ENCODE measurements around the gene CLPSL1.
"Not testable (repeated sequence)": the region's sequence is repeated elsewhere in the genome, so short reads cannot be mapped to it uniquely, and the experiment has no call there.

The CLPSL1 gene

GRCh38 chr6:35780719-35781118, at the start of gene CLPSL1:
TSS of gene CLPSL1 (plus strand) at chr6:35781019. CDS start at chr6:35781111, 92 bp downstream.
- no peak for DNase-seq (ENCODE audit: low read depth in 2 of 2)

GRCh38 chr6:35731414-35731735, 49.4 kb upstream of the CLPSL1 start:
- peak; percentile 90 for DNase-seq (ENCODE audit: low read depth in 2 of 2)

- DNase-seq (ENCODE audit: low read depth in 2 of 2): peak; percentile 89 to 90
Measured at GRCh38 chr6:35731736-35732532, 48.9 kb upstream of the CLPSL1 start.

- DNase-seq (ENCODE audit: low read depth in 2 of 2): no peak
Measured at GRCh38 chr6:35733633-35734032, 47.2 kb upstream of the CLPSL1 start.

GRCh38 chr6:35734319-35734718, 46.5 kb upstream of the CLPSL1 start:
- DNase-seq (ENCODE audit: low read depth in 2 of 2): not testable (repeated sequence)

- no peak for DNase-seq (ENCODE audit: low read depth in 2 of 2)
Measured at GRCh38 chr6:35735452-35735851, 45.4 kb upstream of the CLPSL1 start.

GRCh38 chr6:35736253-35736894, 44.4 kb upstream of the CLPSL1 start:
- DNase-seq (ENCODE audit: low read depth in 2 of 2): peak; percentile 65 to 72

- DNase-seq (ENCODE audit: low read depth in 2 of 2): no peak
Measured at GRCh38 chr6:35736982-35737412, 43.8 kb upstream of the CLPSL1 start, which contains the start of gene ARMC12. TSS of gene ARMC12 (plus strand) at chr6:35737032. CDS start at chr6:35737109, 77 bp downstream.

GRCh38 chr6:35737413-35738211, 43.2 kb upstream of the CLPSL1 start:
- no peak for DNase-seq (ENCODE audit: low read depth in 2 of 2)

- DNase-seq (ENCODE audit: low read depth in 2 of 2): no peak
Measured at GRCh38 chr6:35739645-35740524, 40.9 kb upstream of the CLPSL1 start.

GRCh38 chr6:35742842-35743241, 38.0 kb upstream of the CLPSL1 start:
- no peak for DNase-seq (ENCODE audit: low read depth in 2 of 2)

- DNase-seq (ENCODE audit: low read depth in 2 of 2): no peak
Measured at GRCh38 chr6:35745509-35745908, 35.3 kb upstream of the CLPSL1 start.

GRCh38 chr6:35746516-35746915, 34.3 kb upstream of the CLPSL1 start:
- no peak for DNase-seq (ENCODE audit: low read depth in 2 of 2)

- no peak for DNase-seq (ENCODE audit: low read depth in 2 of 2)
Measured at GRCh38 chr6:35747877-35748276, 32.9 kb upstream of the CLPSL1 start.

- no peak for DNase-seq (ENCODE audit: low read depth in 2 of 2)
Measured at GRCh38 chr6:35750557-35750956, 30.3 kb upstream of the CLPSL1 start.

GRCh38 chr6:35751594-35751993, 29.2 kb upstream of the CLPSL1 start:
- DNase-seq (ENCODE audit: low read depth in 2 of 2): peak in 1 of 2 donors; percentile 41

- DNase-seq (ENCODE audit: low read depth in 2 of 2): no peak
Measured at GRCh38 chr6:35752330-35752729, 28.5 kb upstream of the CLPSL1 start.

- DNase-seq (ENCODE audit: low read depth in 2 of 2): no peak
Measured at GRCh38 chr6:35754452-35755277, 26.2 kb upstream of the CLPSL1 start.

GRCh38 chr6:35755278-35755924, 25.4 kb upstream of the CLPSL1 start:
- DNase-seq (ENCODE audit: low read depth in 2 of 2): no peak

Data from stimulated activated CD8-positive, alpha-beta memory T cell treated with anti-CD3 and anti-CD28 coated beads, Interleukin-15, amount 100 ng/mL, for 48 hours (primary cell).